K562 (cell line): ENCODE data around the gene CDSN. TPM values are rescaled to one million over a fixed set of nuclear protein-coding genes. Genes with fewer than 3 reads are reported as not detected.

Experiments
- ATAC-seq: fragments of 200-7000 bp; cut with Tn5 transposase; 3 replicates; pipeline ENCODE4 v1.9.1; 2020; ENCODE audit warnings: moderate library complexity
- BruUV-seq: library from RNA; stranded (reverse); fragments of 400-500 nt; replicated peaks from 2 replicates; lab custom pipeline; 2021; lab: Mats Ljungman, UMichigan
- CTCF ChIA-PET: fragments of 300-600 bp; formaldehyde crosslinking; extraction: SDS; loops from one replicate; lab custom pipeline; 2021; ENCODE audit warnings: low intra/inter-chr PET ratio; lab: Yijun Ruan, JAX
- POLR2A ChIA-PET: fragments of 300-600, 350-650 bp; sonication (Branson Sonifier 250); formaldehyde crosslinking; extraction: SDS; loops from one replicate; lab custom pipeline; 2021; ENCODE audit warnings: antibody characterized with exemption, inconsistent platforms; lab: Yijun Ruan, JAX
- DNase-seq, 4 experiments: peaks; one replicate each; pipeline versions ENCODE4 v3.0.0 to v3.0.0-alpha.2; 2011 to 2018; ENCODE audit warnings: low spot score in 3 of 4, mixed read lengths in 3 of 4; ENCODE audit errors: extremely low read depth in 1 of 4
- FAIRE-seq: peaks from 2 replicates; lab custom pipeline; 2011; peaks lifted over from hg19 to GRCh38; lab: Jason Lieb, UNC
- H2AFZ ChIP-seq: 2 replicates; pipeline ENCODE4 v1.6.0; 2011; ENCODE audit warnings: low read depth, low read length, control low read depth, inconsistent platforms
- H3K27ac ChIP-seq: fragments of 200-600 bp; 3 replicates; pipeline ENCODE4 v1.8.0; 2011; ENCODE audit warnings: low read depth, mild to moderate bottlenecking, control low read depth, inconsistent platforms, low read length, moderate library complexity, mixed read lengths; ENCODE audit errors: extremely low read depth
- H3K27me3 ChIP-seq, 2 experiments: fragments of 300-600 bp in 1 of 2; 2 replicates in 1 of 2; 3 replicates in 1 of 2; pipeline versions ENCODE4 v1.6.0 to v1.8.0; 2011; ENCODE audit warnings: inconsistent platforms in 2 of 2, low read length in 2 of 2, mild to moderate bottlenecking in 1 of 2, mixed read lengths in 1 of 2, moderate library complexity in 1 of 2; ENCODE audit not compliant: control insufficient read depth in 2 of 2, insufficient read depth in 2 of 2
- H3K36me3 ChIP-seq: fragments of 300-600 bp; 3 replicates; pipeline ENCODE4 v1.8.0; 2011; ENCODE audit warnings: mild to moderate bottlenecking, low read length, inconsistent platforms; ENCODE audit not compliant: control insufficient read depth, insufficient read depth
- H3K4me1 ChIP-seq, 2 experiments: fragments of 200-600 bp in 1 of 2; replicated peaks in 1 of 2; 2 replicates in 1 of 2; 3 replicates in 1 of 2; pipeline versions ENCODE4 v1.5.1 to v1.8.0; 2011; ENCODE audit warnings: inconsistent platforms in 2 of 2, low read length in 2 of 2, mild to moderate bottlenecking in 1 of 2, mixed read lengths in 1 of 2, moderate library complexity in 1 of 2; ENCODE audit not compliant: control insufficient read depth in 2 of 2, insufficient read depth in 2 of 2
- H3K4me2 ChIP-seq: 2 replicates; pipeline ENCODE4 v1.6.1; 2011; ENCODE audit warnings: low read length, control low read depth, inconsistent platforms, mixed read lengths; ENCODE audit not compliant: insufficient read depth
- H3K4me3 ChIP-seq: fragments of 200-600 bp; sonication (generic), shearing (Covaris generic); 2 replicates; pipeline ENCODE4 v1.5.1; 2016; ENCODE audit warnings: control low read depth, inconsistent platforms
- H3K79me2 ChIP-seq: fragments of 200-600 bp; 3 replicates; pipeline ENCODE4 v1.8.0; 2011; ENCODE audit warnings: low read length, inconsistent platforms; ENCODE audit not compliant: control insufficient read depth, insufficient read depth
- H3K9ac ChIP-seq, 2 experiments: 2 replicates each; pipeline versions ENCODE4 v1.6.0 to v1.6.1; 2011; ENCODE audit warnings: low read depth in 2 of 2, low read length in 2 of 2, control low read depth in 1 of 2, inconsistent platforms in 1 of 2, mild to moderate bottlenecking in 1 of 2, mixed read lengths in 1 of 2; ENCODE audit not compliant: insufficient read depth in 1 of 2
- H3K9me1 ChIP-seq: one replicate; pipeline ENCODE4 v1.6.0; 2011; ENCODE audit warnings: inconsistent platforms, mild to moderate bottlenecking, low read length, moderate library complexity; ENCODE audit not compliant: control insufficient read depth, insufficient read depth
- H3K9me3 ChIP-seq: replicated peaks from 2 replicates; pipeline ENCODE4 v1.5.1; 2011; ENCODE audit warnings: low read depth, low read length, inconsistent platforms; ENCODE audit not compliant: control insufficient read depth, insufficient read depth
- H4K20me1 ChIP-seq: replicated peaks from 2 replicates; pipeline ENCODE4 v1.6.1; 2011; ENCODE audit warnings: low read length, inconsistent platforms, mixed read lengths; ENCODE audit not compliant: control insufficient read depth, insufficient read depth
- MCM7 ChIP-seq, 2 experiments: fragments of 450-650 bp; IDR thresholded peaks; 2 replicates each; pipeline ENCODE4 v1.6.1; 2016 to 2018
- SUPT5H ChIP-seq: fragments of 450-650 bp; IDR thresholded peaks from 2 replicates; pipeline ENCODE4 v1.6.1; 2016
- WGBS: fragments of 100-300 bp; shearing (Covaris generic); methylation state at CpG from one replicate; pipeline ENCODE4 v1.1.6; 2016; ENCODE audit warnings: low coverage, mixed read lengths; ENCODE audit not compliant: insufficient coverage; ENCODE audit errors: missing lambda C conversion rate; 5-methylcytosine and 5-hydroxymethylcytosine counted together
- in situ Hi-C: fragments of 300-500 bp; cut with MboI; formaldehyde crosslinking; loops from 4 replicates; pipeline ENCODE4 v1.15.0; 2018; ENCODE audit warnings: inconsistent platforms, mixed read lengths
- intact Hi-C: fragments of 100-400 bp; cut with micrococcal nuclease; formaldehyde crosslinking; loops from 2 replicates; pipeline ENCODE4 v1.14.2; 2022
- polyA plus RNA-seq, 8 experiments: library from polyadenylated mRNA; depleted of rRNA in 4 of 8; stranded (reverse) in 5 of 8; unstranded in 3 of 8; fragments of >200 nt; fragmentation: Nextera tagmentation in 2 of 8; fragmentation: Illumina TruSeq in 1 of 8; extraction: Ambion mirVana in 2 of 8; extraction: Trizol in 1 of 8; gene quantifications; 2 replicates each; pipeline versions ENCODE4 v1.2.1 to v1.2.3, GENCODE V29; 2011 to 2014; ENCODE audit warnings: inconsistent platforms in 1 of 8, missing spikeins in 1 of 8
- total RNA-seq, 7 experiments: library from RNA; depleted of rRNA in 6 of 7; stranded (reverse); fragments of >200 nt in 6 of 7; fragmentation: Illumina TruSeq in 2 of 7; extraction: Trizol in 2 of 7; gene quantifications; 2 replicates each; pipeline versions ENCODE4 v1.2.1 to v1.2.3, GENCODE V29; 2011 to 2021; ENCODE audit warnings: low replicate concordance in 1 of 7
- TF ChIP-seq, protein P1 (sequence below): fragments of 250-450 bp; sonication (Bioruptor Pico); IDR thresholded peaks from 2 replicates; pipeline ENCODE4 v1.8.0; 2022; ENCODE audit warnings: inconsistent platforms, mild to moderate bottlenecking, moderate library complexity, borderline replicate concordance
- TF ChIP-seq, protein P2 (sequence below): fragments of 450-650 bp; IDR thresholded peaks from 2 replicates; pipeline ENCODE4 v1.6.1; 2017; ENCODE audit warnings: antibody characterized with exemption, mild to moderate bottlenecking

CDSN gene
- total and polyA plus RNA-seq, 9 of the 15 experiments (the other 6 are each of a cell fraction or from before 2014, with no cell fraction given), result not detected

DNA sequence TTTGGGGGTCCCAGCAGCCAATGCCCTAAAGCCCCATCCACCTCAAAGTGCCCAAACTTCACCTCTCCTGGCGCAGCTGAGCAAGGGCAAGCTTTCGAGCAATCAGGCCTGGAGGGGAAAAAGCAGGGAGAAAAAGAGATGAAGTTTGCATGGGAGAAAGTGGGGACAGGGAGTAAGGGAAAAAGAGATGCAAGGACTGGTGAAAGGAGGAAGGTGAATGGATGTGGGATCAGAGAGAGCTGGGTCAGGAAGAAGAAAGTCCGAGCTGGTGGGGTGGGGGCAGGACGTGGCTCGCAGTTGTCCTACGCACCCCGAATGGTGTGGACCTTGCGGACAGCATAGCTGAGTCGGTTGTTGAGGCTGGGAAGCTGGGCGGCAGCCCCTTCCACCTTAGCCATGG is 25.1 kb upstream of the CDSN start:
- ATAC-seq (no peak), FAIRE-seq (no peak)
- WGBS, result 96% methylated on average over 9 of the region's 10 CpGs
- Histone ChIP-seq H3K9me1 (no peaks in the 10 kb centered on the region), H2AFZ (no peak overlapping the region), H3K4me3 (no peak overlapping the region), H3K9me3 (no peaks in the 10 kb centered on the region), H3K79me2 (no peaks in the 10 kb centered on the region), H3K36me3 (peaks cover 55% of the 10 kb centered on the region; the same call in 2 of the 3 replicates), H3K4me2 (no peak overlapping the region), H3K4me1 (peaks cover 0 to 4% of the 10 kb centered on the region in 2 experiments; a peak in 2 of 5 replicates)
- in situ Hi-C loops, result no loop called here
- ChIA-PET POLR2A (interaction anchor here (0.8 to 2.6 kb wide), 7 partner anchors 10 to 313 kb away, joined by 3 to 7 read pairs (median 3); partner anchors contain the start of genes CCHCR1 and TCF19), CTCF (interaction anchor here (0.8 kb wide), 1 partner anchor 9 kb away, joined by 3 read pairs; no protein-coding TSS in a partner anchor)
- BruUV-seq, result no TSS peak
- TF ChIP-seq MCM7 (IDR thresholded peaks at IDR 0.05), result no peak
- TF ChIP-seq, protein P1, sequence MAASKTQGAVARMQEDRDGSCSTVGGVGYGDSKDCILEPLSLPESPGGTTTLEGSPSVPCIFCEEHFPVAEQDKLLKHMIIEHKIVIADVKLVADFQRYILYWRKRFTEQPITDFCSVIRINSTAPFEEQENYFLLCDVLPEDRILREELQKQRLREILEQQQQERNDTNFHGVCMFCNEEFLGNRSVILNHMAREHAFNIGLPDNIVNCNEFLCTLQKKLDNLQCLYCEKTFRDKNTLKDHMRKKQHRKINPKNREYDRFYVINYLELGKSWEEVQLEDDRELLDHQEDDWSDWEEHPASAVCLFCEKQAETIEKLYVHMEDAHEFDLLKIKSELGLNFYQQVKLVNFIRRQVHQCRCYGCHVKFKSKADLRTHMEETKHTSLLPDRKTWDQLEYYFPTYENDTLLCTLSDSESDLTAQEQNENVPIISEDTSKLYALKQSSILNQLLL, result no peak
- TF ChIP-seq, protein P2, sequence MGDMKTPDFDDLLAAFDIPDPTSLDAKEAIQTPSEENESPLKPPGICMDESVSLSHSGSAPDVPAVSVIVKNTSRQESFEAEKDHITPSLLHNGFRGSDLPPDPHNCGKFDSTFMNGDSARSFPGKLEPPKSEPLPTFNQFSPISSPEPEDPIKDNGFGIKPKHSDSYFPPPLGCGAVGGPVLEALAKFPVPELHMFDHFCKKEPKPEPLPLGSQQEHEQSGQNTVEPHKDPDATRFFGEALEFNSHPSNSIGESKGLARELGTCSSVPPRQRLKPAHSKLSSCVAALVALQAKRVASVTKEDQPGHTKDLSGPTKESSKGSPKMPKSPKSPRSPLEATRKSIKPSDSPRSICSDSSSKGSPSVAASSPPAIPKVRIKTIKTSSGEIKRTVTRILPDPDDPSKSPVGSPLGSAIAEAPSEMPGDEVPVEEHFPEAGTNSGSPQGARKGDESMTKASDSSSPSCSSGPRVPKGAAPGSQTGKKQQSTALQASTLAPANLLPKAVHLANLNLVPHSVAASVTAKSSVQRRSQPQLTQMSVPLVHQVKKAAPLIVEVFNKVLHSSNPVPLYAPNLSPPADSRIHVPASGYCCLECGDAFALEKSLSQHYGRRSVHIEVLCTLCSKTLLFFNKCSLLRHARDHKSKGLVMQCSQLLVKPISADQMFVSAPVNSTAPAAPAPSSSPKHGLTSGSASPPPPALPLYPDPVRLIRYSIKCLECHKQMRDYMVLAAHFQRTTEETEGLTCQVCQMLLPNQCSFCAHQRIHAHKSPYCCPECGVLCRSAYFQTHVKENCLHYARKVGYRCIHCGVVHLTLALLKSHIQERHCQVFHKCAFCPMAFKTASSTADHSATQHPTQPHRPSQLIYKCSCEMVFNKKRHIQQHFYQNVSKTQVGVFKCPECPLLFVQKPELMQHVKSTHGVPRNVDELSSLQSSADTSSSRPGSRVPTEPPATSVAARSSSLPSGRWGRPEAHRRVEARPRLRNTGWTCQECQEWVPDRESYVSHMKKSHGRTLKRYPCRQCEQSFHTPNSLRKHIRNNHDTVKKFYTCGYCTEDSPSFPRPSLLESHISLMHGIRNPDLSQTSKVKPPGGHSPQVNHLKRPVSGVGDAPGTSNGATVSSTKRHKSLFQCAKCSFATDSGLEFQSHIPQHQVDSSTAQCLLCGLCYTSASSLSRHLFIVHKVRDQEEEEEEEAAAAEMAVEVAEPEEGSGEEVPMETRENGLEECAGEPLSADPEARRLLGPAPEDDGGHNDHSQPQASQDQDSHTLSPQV, result no peak
- TF ChIP-seq SUPT5H, result no peak
- TF ChIP-seq, all 486 proteins: peak for 0
- H3K9ac ChIP-seq, result peak overlapping the region in 1 of 2 experiments; percentile 78; a peak in 1 of 4 replicates
- H3K27me3 ChIP-seq, result no peaks in the 10 kb centered on the region
- intact Hi-C loops, result no loop called here
- no peak for DNase-seq
- no peaks in the 10 kb centered on the region; the same call in 1 of the 2 replicates for H4K20me1 ChIP-seq
- no peak overlapping the region for H3K27ac ChIP-seq
